ENCODE results near the gene ZBTB11.

GRCh38 chr3:101625879-101626278, 51.1 kb downstream of the ZBTB11 start:
- TF ChIP-seq CTCF (IDR thresholded peaks at IDR 0.05 in 4 of 5, conservative IDR thresholded peaks at IDR 0.05 in 1 of 5) (no peak), POLR2A (IDR thresholded peaks at IDR 0.05) (no peak)

Data from gastrocnemius medialis (tissue), 4 donors.